HG03460 (cell line): ENCODE measurements around the gene SLC8A1.
"Not testable (repeated sequence)": the region's sequence is repeated elsewhere in the genome, so short reads cannot be mapped to it uniquely, and the experiment has no call there.

Source experiments
- ATAC-seq: cut with Tn5 transposase; IDR thresholded peaks from one replicate; pipeline ENCODE4 v1.9.1; 2021; ENCODE audit not compliant: unreplicated experiment

SLC8A1 gene

GRCh38 chr2:40090044-40090443 is 361.8 kb downstream of the SLC8A1 start:
- no peak for ATAC-seq

GRCh38 chr2:40087927-40088326 is 364.0 kb downstream of the SLC8A1 start:
- no peak for ATAC-seq

- no peak for ATAC-seq
Observed at GRCh38 chr2:40087434-40087833, 364.5 kb downstream of the SLC8A1 start.

GRCh38 chr2:40085786-40086185 is 366.1 kb downstream of the SLC8A1 start:
- ATAC-seq, result no peak

- ATAC-seq, result not testable (repeated sequence)
Observed at GRCh38 chr2:40073336-40073735, 378.6 kb downstream of the SLC8A1 start.

- no peak for ATAC-seq
Observed at GRCh38 chr2:40072442-40073232, 379.3 kb downstream of the SLC8A1 start.

- no peak for ATAC-seq
Observed at GRCh38 chr2:40062381-40062780, 389.5 kb downstream of the SLC8A1 start.

- no peak for ATAC-seq
Observed at GRCh38 chr2:40049781-40050180, 402.1 kb downstream of the SLC8A1 start.

GRCh38 chr2:40048506-40048905 is 403.4 kb downstream of the SLC8A1 start:
- no peak for ATAC-seq

- ATAC-seq, result no peak
Observed at GRCh38 chr2:40047406-40047805, 404.5 kb downstream of the SLC8A1 start.
